Measurements from ENCODE around the gene SLAMF8. TPM values are rescaled to one million over a fixed set of nuclear protein-coding genes. Genes with fewer than 3 reads are reported as not detected.

The SLAMF8 gene
- total and polyA plus RNA-seq, 2 of the 8 experiments (the other 6 are each of a cell fraction or from before 2014, with no cell fraction given): not detected

DNA sequence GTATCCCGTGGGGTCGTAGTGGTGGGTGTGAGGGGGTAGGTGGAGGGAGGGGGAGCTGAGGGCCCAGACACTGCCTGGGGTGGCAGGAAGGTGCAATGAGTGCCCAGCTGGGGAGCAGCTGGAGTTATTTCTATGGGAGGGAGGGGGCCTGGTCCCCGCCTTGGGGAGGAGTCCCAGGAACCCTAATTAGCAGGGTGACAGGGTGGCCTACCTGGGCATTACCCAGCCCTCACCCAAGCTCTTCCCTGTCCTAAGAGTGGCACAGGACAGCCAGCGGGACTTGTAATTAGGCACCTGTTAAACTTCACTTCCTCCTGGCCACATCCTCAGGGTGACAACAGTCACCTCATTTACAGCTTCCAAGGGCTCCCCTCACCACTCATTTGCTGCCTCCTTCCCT is 35.9 kb downstream of the SLAMF8 start, which contains the start of gene VSIG8:
VSIG8 (minus strand) TSS at position 101 of the 400 bp plus-strand sequence. CDS start 136 bp downstream, outside the sequence.
- FAIRE-seq (no peak), DNase-seq (ENCODE audit: low read depth in 1 of 2, low spot score in 2 of 2) (no peak)
- H3K27me3 ChIP-seq (replicated peaks in 1 of 4; ENCODE audit: control insufficient read depth in 3 of 4, extremely low read depth in 1 of 4, insufficient read depth in 3 of 4, low read length in 3 of 4): no peaks in the 10 kb centered on the region; a peak in 2 of 7 replicates
- H3K9ac ChIP-seq (replicated peaks in 1 of 4; ENCODE audit: extremely low read depth in 1 of 4, low read depth in 3 of 4, low read length in 3 of 4): no peak within 1 kb of the TSS
- H3K4me1 ChIP-seq (replicated peaks in 1 of 4; ENCODE audit: control insufficient read depth in 3 of 4, insufficient read depth in 4 of 4, low read length in 3 of 4): peaks cover 0 to 2% (median 0%) of the 10 kb centered on the region in 4 experiments; a peak in 2 of 7 replicates
- H3K4me3 ChIP-seq (ENCODE audit: extremely low read depth in 1 of 4, insufficient read depth in 2 of 4, low read depth in 3 of 4, low read length in 4 of 4): no peak within 1 kb of the TSS
- H2BK120ac ChIP-seq (replicated peaks; ENCODE audit: low read depth, low read length): no peak within 1 kb of the TSS
- H2AK5ac ChIP-seq (ENCODE audit: low read depth, low read length): no peak within 1 kb of the TSS
- no peaks in the 10 kb centered on the region for H3K79me1 ChIP-seq (ENCODE audit: low read depth, low read length)
- ChIA-PET CTCF (ENCODE audit: partially characterized antibody) (interaction anchor here (0.9 to 14.8 kb wide), 8 partner anchors 10 to 144 kb away, joined by 3 to 111 read pairs (median 7); no protein-coding TSS in a partner anchor), POLR2A (ENCODE audit: partially characterized antibody) (no interaction called here)
- H2BK15ac ChIP-seq (ENCODE audit: low read length): no peak within 1 kb of the TSS
- 0 out of 2 replicates have a peak within 1 kb of the TSS, but pooled peaks have one; percentile 35 for H2BK5ac ChIP-seq (ENCODE audit: low read depth, low read length)
- H4K5ac ChIP-seq (ENCODE audit: insufficient read length, low read depth, low read length): no peak within 1 kb of the TSS
- H3K18ac ChIP-seq (ENCODE audit: extremely low read depth, low read length): peak within 1 kb of the TSS; percentile 48; the same call in 1 of the 2 replicates
- no peak within 1 kb of the TSS for H4K91ac ChIP-seq (replicated peaks; ENCODE audit: insufficient read length, low read length)
- H3K14ac ChIP-seq (ENCODE audit: insufficient read length): no peak within 1 kb of the TSS
- H3K9me3 ChIP-seq (ENCODE audit: insufficient read depth in 2 of 2, low read depth in 1 of 2, low read length in 1 of 2): no peaks in the 10 kb centered on the region
- H3K4me2 ChIP-seq (ENCODE audit: insufficient read depth in 1 of 2, low read depth in 2 of 2, low read length in 2 of 2): no peak within 1 kb of the TSS
- TF ChIP-seq KDM4A (IDR thresholded peaks at IDR 0.05; ENCODE audit: low read depth, low read length, severe bottlenecking) (no peak), SP2 (IDR thresholded peaks at IDR 0.05; ENCODE audit: low read length) (no peak), BCL11A (IDR thresholded peaks at IDR 0.05; ENCODE audit: low read depth in 2 of 2, low read length in 2 of 2) (no peak), SP1 (IDR thresholded peaks at IDR 0.05; ENCODE audit: low read depth, low read length) (no peak), EGR1 (IDR thresholded peaks at IDR 0.05; ENCODE audit: borderline replicate concordance, low read depth, low read length) (no peak)
- TF ChIP-seq, protein P1, sequence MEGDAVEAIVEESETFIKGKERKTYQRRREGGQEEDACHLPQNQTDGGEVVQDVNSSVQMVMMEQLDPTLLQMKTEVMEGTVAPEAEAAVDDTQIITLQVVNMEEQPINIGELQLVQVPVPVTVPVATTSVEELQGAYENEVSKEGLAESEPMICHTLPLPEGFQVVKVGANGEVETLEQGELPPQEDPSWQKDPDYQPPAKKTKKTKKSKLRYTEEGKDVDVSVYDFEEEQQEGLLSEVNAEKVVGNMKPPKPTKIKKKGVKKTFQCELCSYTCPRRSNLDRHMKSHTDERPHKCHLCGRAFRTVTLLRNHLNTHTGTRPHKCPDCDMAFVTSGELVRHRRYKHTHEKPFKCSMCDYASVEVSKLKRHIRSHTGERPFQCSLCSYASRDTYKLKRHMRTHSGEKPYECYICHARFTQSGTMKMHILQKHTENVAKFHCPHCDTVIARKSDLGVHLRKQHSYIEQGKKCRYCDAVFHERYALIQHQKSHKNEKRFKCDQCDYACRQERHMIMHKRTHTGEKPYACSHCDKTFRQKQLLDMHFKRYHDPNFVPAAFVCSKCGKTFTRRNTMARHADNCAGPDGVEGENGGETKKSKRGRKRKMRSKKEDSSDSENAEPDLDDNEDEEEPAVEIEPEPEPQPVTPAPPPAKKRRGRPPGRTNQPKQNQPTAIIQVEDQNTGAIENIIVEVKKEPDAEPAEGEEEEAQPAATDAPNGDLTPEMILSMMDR (IDR thresholded peaks at IDR 0.05; ENCODE audit: control extremely low read depth in 1 of 3, insufficient read depth in 1 of 3, low read depth in 1 of 3, low read length in 3 of 3): no peak
- no peak within 1 kb of the TSS for H3K23ac ChIP-seq (ENCODE audit: insufficient read length)
- no peaks in the 10 kb centered on the region for H3K36me3 ChIP-seq (ENCODE audit: control insufficient read depth in 2 of 4, insufficient read depth in 4 of 4, low read length in 3 of 4)
- no peak within 1 kb of the TSS for H3K4ac ChIP-seq (replicated peaks; ENCODE audit: insufficient read length, low read depth, low read length)
- H3K79me2 ChIP-seq (ENCODE audit: control insufficient read depth in 1 of 2, insufficient read depth in 2 of 2, low read length in 2 of 2): no peaks in the 10 kb centered on the region
- H4K20me1 ChIP-seq (replicated peaks in 1 of 2; ENCODE audit: control insufficient read depth in 1 of 2, insufficient read depth in 2 of 2, low read length in 2 of 2): no peaks in the 10 kb centered on the region
- no peak within 1 kb of the TSS for H2AFZ ChIP-seq (ENCODE audit: low read length)
- H3K56ac ChIP-seq (replicated peaks; ENCODE audit: insufficient read length, low read depth, low read length): no peak within 1 kb of the TSS
- H4K8ac ChIP-seq (ENCODE audit: extremely low read depth, insufficient read depth, low read length): no peak within 1 kb of the TSS; the same call in 1 of the 2 replicates
- H2BK20ac ChIP-seq (ENCODE audit: low read length): no peak within 1 kb of the TSS
- no peaks in the 10 kb centered on the region for H3K23me2 ChIP-seq (ENCODE audit: low read depth, low read length)
- 91% methylated on average over 3 of the region's 4 CpGs; no CpG with 5 or more reads in 1 of the 2 experiments for WGBS, 2 experiments (ENCODE audit: extremely low coverage in 1 of 2, insufficient coverage in 1 of 2, insufficient read length in 1 of 2, insufficient replicate concordance in 2 of 2, low coverage in 1 of 2, low lambda C conversion rate in 2 of 2, missing lambda C conversion rate in 1 of 2)
- H3K27ac ChIP-seq (ENCODE audit: low read depth, low read length): no peak within 1 kb of the TSS
- peak within 1 kb of the TSS; percentile 6; the same call in 1 of the 2 replicates for H2BK12ac ChIP-seq (ENCODE audit: low read depth, low read length)
